ENCODE data around the gene ABCA4. TPM values are rescaled to one million over a fixed set of nuclear protein-coding genes. Genes with fewer than 3 reads are reported as not detected.
A peak's percentile ranks its signal among the peaks of the same experiment; 100 is the strongest.

Gene ABCA4
- total RNA-seq, 4 donors from 2014 or later: 0.49 to 2.0 (median 1.0) TPM; not detected in 1

- Histone ChIP-seq H3K36me3 (no peaks in the 10 kb centered on the region), H3K27me3 (no peaks in the 10 kb centered on the region), H3K4me3 (no peak overlapping the region), H3K9me3 (no peaks in the 10 kb centered on the region), H3K27ac (no peak overlapping the region), H3K4me1 (no peaks in the 10 kb centered on the region)
- peak in 1 of 2 donors; percentile 52 for DNase-seq
- intact Hi-C loops (cut with DNase I; ENCODE audit: low total_unique reads): loop anchor here (5.0 kb wide), 1 partner anchor 312 kb away; no protein-coding TSS in a partner anchor
- TF ChIP-seq POLR2A (IDR thresholded peaks at IDR 0.05): no peak
- TF ChIP-seq, protein P1, sequence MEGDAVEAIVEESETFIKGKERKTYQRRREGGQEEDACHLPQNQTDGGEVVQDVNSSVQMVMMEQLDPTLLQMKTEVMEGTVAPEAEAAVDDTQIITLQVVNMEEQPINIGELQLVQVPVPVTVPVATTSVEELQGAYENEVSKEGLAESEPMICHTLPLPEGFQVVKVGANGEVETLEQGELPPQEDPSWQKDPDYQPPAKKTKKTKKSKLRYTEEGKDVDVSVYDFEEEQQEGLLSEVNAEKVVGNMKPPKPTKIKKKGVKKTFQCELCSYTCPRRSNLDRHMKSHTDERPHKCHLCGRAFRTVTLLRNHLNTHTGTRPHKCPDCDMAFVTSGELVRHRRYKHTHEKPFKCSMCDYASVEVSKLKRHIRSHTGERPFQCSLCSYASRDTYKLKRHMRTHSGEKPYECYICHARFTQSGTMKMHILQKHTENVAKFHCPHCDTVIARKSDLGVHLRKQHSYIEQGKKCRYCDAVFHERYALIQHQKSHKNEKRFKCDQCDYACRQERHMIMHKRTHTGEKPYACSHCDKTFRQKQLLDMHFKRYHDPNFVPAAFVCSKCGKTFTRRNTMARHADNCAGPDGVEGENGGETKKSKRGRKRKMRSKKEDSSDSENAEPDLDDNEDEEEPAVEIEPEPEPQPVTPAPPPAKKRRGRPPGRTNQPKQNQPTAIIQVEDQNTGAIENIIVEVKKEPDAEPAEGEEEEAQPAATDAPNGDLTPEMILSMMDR (IDR thresholded peaks at IDR 0.05): peak; percentile 70 to 91 (median 78)
Observed at GRCh38 chr1:94025383-94026340, 95.3 kb downstream of the ABCA4 start.

DNA sequence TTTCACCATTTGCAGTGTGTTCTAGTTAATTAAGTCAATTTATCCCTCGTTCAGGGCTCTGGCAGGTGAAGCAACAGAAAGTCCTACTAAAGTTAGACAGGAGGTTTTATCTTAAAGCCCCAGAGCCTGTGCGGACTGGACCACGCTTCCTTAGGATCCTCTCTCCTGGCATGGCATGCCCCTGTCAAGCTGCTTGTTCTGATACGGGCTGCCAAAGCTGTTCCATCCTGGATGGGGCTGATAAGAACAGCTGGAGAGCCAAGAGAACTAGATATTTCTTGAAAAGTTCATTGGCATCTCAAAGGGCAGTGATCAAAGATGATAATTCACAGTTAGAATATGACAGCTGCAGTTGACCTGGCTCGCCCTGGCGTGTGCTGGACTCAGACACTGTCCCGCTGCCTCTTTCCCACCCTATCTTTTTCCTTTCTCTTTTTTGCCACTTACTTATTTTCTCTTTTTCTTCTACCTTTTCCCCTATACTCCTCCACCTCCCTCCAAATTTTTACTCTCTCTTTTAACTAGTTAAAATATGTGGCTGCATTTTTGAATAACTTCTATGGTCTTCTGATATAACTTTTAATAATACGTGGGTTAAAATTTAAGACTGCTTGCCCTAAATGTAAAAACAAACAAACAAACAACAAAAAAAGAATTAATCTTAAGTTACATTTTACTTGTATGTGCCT lies 96.7 kb downstream of the ABCA4 start:
- H3K4me1 ChIP-seq: no peaks in the 10 kb centered on the region
- no peak for TF ChIP-seq POLR2A (IDR thresholded peaks at IDR 0.05)
- TF ChIP-seq, protein P1 (IDR thresholded peaks at IDR 0.05): no peak
- no peaks in the 10 kb centered on the region for H3K27me3 ChIP-seq
- no peaks in the 10 kb centered on the region for H3K36me3 ChIP-seq
- H3K27ac ChIP-seq: no peak overlapping the region
- no peak for DNase-seq
- H3K9me3 ChIP-seq: no peaks in the 10 kb centered on the region
- intact Hi-C loops (cut with DNase I; ENCODE audit: low total_unique reads): no loop called here
- no peak overlapping the region for H3K4me3 ChIP-seq

- Histone ChIP-seq H3K27me3 (no peaks in the 10 kb centered on the region), H3K36me3 (no peaks in the 10 kb centered on the region), H3K4me1 (no peaks in the 10 kb centered on the region), H3K27ac (no peak overlapping the region), H3K9me3 (no peaks in the 10 kb centered on the region), H3K4me3 (no peak overlapping the region)
- intact Hi-C loops (cut with DNase I; ENCODE audit: low total_unique reads): no loop called here
- no peak for DNase-seq
- no peak for TF ChIP-seq POLR2A (IDR thresholded peaks at IDR 0.05)
- TF ChIP-seq, protein P1 (IDR thresholded peaks at IDR 0.05): no peak
Observed at GRCh38 chr1:94022471-94023189, 98.3 kb downstream of the ABCA4 start.

DNA sequence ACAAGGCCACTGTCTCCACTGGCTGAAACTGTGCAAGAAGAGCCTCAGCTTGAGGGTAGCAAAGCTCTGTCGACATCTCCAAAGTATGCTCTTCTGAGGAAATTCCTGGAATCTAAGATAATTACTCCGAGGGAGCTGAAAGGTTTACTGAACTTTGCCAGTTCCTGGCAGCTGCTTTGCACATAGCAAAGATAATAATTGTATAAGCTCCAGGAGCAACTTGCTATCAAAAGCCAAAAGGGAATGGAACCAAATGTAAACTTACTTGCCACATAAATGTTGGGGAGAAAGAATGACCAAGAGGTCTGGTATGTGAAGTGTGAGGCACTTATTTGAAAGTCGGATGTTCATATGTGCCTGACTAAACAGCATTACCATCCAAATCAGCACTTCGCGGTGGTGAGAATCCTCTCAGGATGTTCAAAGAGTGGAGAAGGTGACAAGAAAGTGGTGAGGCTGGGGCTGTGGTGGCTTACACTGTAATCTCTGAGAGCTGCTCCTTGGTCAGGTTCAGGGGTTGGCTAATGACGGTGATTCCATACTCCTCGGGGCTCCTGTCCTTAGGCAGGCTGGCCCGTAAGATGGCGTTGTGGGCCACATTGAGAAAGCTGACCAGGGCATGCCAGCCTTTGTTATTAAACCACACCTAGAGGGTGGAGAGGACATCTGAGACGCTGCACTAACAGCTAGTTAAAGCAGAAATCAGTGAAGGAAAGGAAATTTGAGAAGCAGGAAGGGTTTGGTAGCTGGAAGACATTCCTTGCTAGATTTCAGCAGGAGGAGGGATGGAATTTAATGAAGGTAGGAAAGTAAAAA lies 100.0 kb downstream of the ABCA4 start:
- DNase-seq: no peak
- Histone ChIP-seq H3K36me3 (no peaks in the 10 kb centered on the region), H3K9me3 (no peaks in the 10 kb centered on the region), H3K27me3 (no peaks in the 10 kb centered on the region), H3K4me3 (no peak overlapping the region), H3K4me1 (no peaks in the 10 kb centered on the region), H3K27ac (no peak overlapping the region)
- TF ChIP-seq POLR2A (IDR thresholded peaks at IDR 0.05): no peak
- TF ChIP-seq, protein P1 (IDR thresholded peaks at IDR 0.05): no peak
- intact Hi-C loops (cut with DNase I; ENCODE audit: low total_unique reads): no loop called here
